SK-N-SH treated with all-trans-retinoic acid at 6 μM for 48 hours (cell line): ENCODE data around the gene ZSCAN23.

Experiments
- ARNTL ChIP-seq: fragments of 450-650 bp; formaldehyde crosslinking; IDR thresholded peaks from 2 replicates; pipeline ENCODE4 v1.5.0; 2020; ENCODE audit warnings: low read depth, mild to moderate bottlenecking, moderate library complexity, borderline replicate concordance
- BACH2 ChIP-seq: fragments of 250-450 bp; sonication (Bioruptor Pico); IDR thresholded peaks from 2 replicates; pipeline ENCODE4 v1.9.0; 2021; ENCODE audit warnings: mild to moderate bottlenecking, borderline replicate concordance
- CSDC2 ChIP-seq: fragments of 250-450 bp; sonication (Bioruptor Pico); IDR thresholded peaks from 2 replicates; pipeline ENCODE4 v1.5.0; 2020; ENCODE audit warnings: mild to moderate bottlenecking, moderate library complexity
- PPARA ChIP-seq: fragments of 250-450 bp; sonication (Bioruptor Pico); IDR thresholded peaks from 2 replicates; pipeline ENCODE4 v1.5.0; 2020; ENCODE audit warnings: mild to moderate bottlenecking, borderline replicate concordance
- RARB ChIP-seq: fragments of 250-450 bp; sonication (Bioruptor Pico); IDR thresholded peaks from 2 replicates; pipeline ENCODE4 v1.8.0; 2021; ENCODE audit warnings: mild to moderate bottlenecking, moderate library complexity
- TCF4 ChIP-seq: fragments of 250-450 bp; sonication (Bioruptor Pico); IDR thresholded peaks from 2 replicates; pipeline ENCODE4 v1.8.0; 2021; ENCODE audit warnings: mild to moderate bottlenecking, moderate library complexity, borderline replicate concordance
- ZFP30 ChIP-seq: fragments of 450-650 bp; formaldehyde crosslinking; IDR thresholded peaks from 2 replicates; pipeline ENCODE4 v1.5.0; 2022; ENCODE audit warnings: mild to moderate bottlenecking, moderate library complexity
- ZNF565 ChIP-seq: fragments of 450-650 bp; formaldehyde crosslinking; conservative IDR thresholded peaks from 2 replicates; pipeline ENCODE4 v1.5.0; 2020; ENCODE audit warnings: low read depth, mild to moderate bottlenecking, moderate library complexity
- ZNF70 ChIP-seq: fragments of 450-650 bp; formaldehyde crosslinking; IDR thresholded peaks from 2 replicates; pipeline ENCODE4 v1.5.0; 2020; ENCODE audit warnings: mild to moderate bottlenecking, moderate library complexity
- ZNF8 ChIP-seq: fragments of 450-650 bp; formaldehyde crosslinking; IDR thresholded peaks from 2 replicates; pipeline ENCODE4 v1.5.0; 2020; ENCODE audit warnings: mild to moderate bottlenecking, moderate library complexity
- TF ChIP-seq, protein P1 (sequence below): fragments of 250-450 bp; sonication (Bioruptor Pico); IDR thresholded peaks from 2 replicates; pipeline ENCODE4 v1.5.1; 2020; ENCODE audit warnings: low read depth, mild to moderate bottlenecking, moderate library complexity
- TF ChIP-seq, protein P2 (sequence below): fragments of 250-450 bp; sonication (Bioruptor Pico); IDR thresholded peaks from 2 replicates; pipeline ENCODE4 v1.8.0; 2020; ENCODE audit warnings: mild to moderate bottlenecking, moderate library complexity, borderline replicate concordance
- TF ChIP-seq, protein P3 (sequence below): fragments of 250-450 bp; sonication (Bioruptor Pico); IDR thresholded peaks from 2 replicates; pipeline ENCODE4 v1.5.0; 2020; ENCODE audit warnings: mild to moderate bottlenecking, moderate library complexity

DNA sequence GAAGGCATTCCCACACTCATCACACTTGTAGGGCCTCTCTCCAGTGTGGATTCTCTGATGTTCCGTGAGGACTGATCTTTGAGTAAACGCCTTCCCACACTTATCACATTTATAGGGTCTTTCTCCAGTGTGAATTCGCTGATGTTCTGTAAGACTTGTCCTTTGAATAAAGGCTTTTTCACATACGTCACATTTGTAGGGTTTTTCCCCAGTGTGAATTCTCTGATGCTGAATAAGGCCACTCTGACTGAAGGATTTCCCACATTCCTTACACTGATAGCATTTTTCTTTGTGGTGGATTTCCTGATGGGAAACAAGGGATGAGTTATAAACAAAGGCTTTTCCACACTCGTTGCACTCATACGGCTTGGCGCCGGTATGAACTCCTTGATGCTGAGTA, 52.6 kb downstream of the ZSCAN23 start:
- TF ChIP-seq, protein P1, sequence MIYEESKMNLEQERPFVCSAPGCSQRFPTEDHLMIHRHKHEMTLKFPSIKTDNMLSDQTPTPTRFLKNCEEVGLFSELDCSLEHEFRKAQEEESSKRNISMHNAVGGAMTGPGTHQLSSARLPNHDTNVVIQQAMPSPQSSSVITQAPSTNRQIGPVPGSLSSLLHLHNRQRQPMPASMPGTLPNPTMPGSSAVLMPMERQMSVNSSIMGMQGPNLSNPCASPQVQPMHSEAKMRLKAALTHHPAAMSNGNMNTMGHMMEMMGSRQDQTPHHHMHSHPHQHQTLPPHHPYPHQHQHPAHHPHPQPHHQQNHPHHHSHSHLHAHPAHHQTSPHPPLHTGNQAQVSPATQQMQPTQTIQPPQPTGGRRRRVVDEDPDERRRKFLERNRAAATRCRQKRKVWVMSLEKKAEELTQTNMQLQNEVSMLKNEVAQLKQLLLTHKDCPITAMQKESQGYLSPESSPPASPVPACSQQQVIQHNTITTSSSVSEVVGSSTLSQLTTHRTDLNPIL (CRISPR knock-in tag), result no peak
- TF ChIP-seq TCF4 (CRISPR knock-in tag) (no peak), ZNF565 (CRISPR knock-in tag) (no peak), ZFP30 (CRISPR knock-in tag) (no peak), PPARA (CRISPR knock-in tag) (no peak), ARNTL (CRISPR knock-in tag) (no peak), ZNF8 (CRISPR knock-in tag) (no peak), ZNF70 (no peak), CSDC2 (CRISPR knock-in tag) (no peak), BACH2 (CRISPR knock-in tag) (no peak), RARB (CRISPR knock-in tag) (no peak)
- TF ChIP-seq, protein P2, sequence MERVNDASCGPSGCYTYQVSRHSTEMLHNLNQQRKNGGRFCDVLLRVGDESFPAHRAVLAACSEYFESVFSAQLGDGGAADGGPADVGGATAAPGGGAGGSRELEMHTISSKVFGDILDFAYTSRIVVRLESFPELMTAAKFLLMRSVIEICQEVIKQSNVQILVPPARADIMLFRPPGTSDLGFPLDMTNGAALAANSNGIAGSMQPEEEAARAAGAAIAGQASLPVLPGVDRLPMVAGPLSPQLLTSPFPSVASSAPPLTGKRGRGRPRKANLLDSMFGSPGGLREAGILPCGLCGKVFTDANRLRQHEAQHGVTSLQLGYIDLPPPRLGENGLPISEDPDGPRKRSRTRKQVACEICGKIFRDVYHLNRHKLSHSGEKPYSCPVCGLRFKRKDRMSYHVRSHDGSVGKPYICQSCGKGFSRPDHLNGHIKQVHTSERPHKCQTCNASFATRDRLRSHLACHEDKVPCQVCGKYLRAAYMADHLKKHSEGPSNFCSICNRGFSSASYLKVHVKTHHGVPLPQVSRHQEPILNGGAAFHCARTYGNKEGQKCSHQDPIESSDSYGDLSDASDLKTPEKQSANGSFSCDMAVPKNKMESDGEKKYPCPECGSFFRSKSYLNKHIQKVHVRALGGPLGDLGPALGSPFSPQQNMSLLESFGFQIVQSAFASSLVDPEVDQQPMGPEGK (CRISPR knock-in tag), result no peak
- TF ChIP-seq, protein P3, sequence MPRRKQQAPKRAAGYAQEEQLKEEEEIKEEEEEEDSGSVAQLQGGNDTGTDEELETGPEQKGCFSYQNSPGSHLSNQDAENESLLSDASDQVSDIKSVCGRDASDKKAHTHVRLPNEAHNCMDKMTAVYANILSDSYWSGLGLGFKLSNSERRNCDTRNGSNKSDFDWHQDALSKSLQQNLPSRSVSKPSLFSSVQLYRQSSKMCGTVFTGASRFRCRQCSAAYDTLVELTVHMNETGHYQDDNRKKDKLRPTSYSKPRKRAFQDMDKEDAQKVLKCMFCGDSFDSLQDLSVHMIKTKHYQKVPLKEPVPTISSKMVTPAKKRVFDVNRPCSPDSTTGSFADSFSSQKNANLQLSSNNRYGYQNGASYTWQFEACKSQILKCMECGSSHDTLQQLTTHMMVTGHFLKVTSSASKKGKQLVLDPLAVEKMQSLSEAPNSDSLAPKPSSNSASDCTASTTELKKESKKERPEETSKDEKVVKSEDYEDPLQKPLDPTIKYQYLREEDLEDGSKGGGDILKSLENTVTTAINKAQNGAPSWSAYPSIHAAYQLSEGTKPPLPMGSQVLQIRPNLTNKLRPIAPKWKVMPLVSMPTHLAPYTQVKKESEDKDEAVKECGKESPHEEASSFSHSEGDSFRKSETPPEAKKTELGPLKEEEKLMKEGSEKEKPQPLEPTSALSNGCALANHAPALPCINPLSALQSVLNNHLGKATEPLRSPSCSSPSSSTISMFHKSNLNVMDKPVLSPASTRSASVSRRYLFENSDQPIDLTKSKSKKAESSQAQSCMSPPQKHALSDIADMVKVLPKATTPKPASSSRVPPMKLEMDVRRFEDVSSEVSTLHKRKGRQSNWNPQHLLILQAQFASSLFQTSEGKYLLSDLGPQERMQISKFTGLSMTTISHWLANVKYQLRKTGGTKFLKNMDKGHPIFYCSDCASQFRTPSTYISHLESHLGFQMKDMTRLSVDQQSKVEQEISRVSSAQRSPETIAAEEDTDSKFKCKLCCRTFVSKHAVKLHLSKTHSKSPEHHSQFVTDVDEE, result no peak
